Panc1 (cell line): ENCODE data around the gene HIGD1A.

Experiments
- POLR2AphosphoS5 ChIP-seq: IDR thresholded peaks from 2 replicates; pipeline ENCODE4 v1.6.1; 2012; ENCODE audit warnings: mild to moderate bottlenecking, low read depth, low read length, moderate library complexity
- TF ChIP-seq, protein P1 (sequence below): fragments of 450-650 bp; IDR thresholded peaks from 2 replicates; pipeline ENCODE4 v1.5.1; 2017; ENCODE audit warnings: mild to moderate bottlenecking

DNA sequence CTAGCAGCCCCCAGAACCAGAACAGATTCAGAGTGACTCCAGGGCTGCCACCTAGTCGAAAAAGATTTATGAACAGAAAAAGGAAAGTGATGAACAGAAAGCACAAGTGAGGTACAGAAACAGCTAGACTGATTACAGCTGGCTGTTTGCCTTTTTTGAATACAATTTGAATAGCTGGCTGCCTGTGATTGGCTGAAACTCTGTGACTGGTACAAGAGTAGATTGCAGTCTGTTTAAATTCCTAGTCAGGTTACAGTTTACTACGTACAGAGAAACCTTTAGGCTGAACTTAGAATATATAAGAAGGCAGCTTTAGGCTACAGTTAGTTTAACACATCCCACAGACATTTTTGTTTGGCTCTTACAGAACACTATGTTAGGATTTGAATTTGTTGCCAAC lies 41.3 kb downstream of the HIGD1A start:
- TF ChIP-seq, protein P1, sequence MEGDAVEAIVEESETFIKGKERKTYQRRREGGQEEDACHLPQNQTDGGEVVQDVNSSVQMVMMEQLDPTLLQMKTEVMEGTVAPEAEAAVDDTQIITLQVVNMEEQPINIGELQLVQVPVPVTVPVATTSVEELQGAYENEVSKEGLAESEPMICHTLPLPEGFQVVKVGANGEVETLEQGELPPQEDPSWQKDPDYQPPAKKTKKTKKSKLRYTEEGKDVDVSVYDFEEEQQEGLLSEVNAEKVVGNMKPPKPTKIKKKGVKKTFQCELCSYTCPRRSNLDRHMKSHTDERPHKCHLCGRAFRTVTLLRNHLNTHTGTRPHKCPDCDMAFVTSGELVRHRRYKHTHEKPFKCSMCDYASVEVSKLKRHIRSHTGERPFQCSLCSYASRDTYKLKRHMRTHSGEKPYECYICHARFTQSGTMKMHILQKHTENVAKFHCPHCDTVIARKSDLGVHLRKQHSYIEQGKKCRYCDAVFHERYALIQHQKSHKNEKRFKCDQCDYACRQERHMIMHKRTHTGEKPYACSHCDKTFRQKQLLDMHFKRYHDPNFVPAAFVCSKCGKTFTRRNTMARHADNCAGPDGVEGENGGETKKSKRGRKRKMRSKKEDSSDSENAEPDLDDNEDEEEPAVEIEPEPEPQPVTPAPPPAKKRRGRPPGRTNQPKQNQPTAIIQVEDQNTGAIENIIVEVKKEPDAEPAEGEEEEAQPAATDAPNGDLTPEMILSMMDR: no peak
- no peak for TF ChIP-seq POLR2AphosphoS5
